GM21423 (cell line): ENCODE measurements around the gene PDZRN3.

ENCODE experiments used
- ATAC-seq: cut with Tn5 transposase; IDR thresholded peaks from one replicate; pipeline ENCODE4 v1.9.1; 2021; ENCODE audit warnings: mild to moderate bottlenecking, moderate library complexity; ENCODE audit not compliant: unreplicated experiment

Gene PDZRN3

GRCh38 chr3:73498764-73499622 lies 125.7 kb downstream of the PDZRN3 start:
- ATAC-seq: no peak

- ATAC-seq: no peak
These were observed 126.9 kb downstream of the PDZRN3 start for GRCh38 chr3:73497646-73498406.

- ATAC-seq: no peak
These were observed 131.0 kb downstream of the PDZRN3 start for GRCh38 chr3:73493543-73494308.

GRCh38 chr3:73492186-73492585 lies 132.6 kb downstream of the PDZRN3 start:
- no peak for ATAC-seq

GRCh38 chr3:73491287-73491662 lies 133.5 kb downstream of the PDZRN3 start:
- no peak for ATAC-seq

- no peak for ATAC-seq
These were observed 134.1 kb downstream of the PDZRN3 start for GRCh38 chr3:73490453-73491286.

GRCh38 chr3:73485877-73486330 lies 138.8 kb downstream of the PDZRN3 start:
- ATAC-seq: no peak

GRCh38 chr3:73484656-73485248 lies 140.0 kb downstream of the PDZRN3 start:
- peak; percentile 71 for ATAC-seq

GRCh38 chr3:73481888-73482287 lies 142.9 kb downstream of the PDZRN3 start:
- no peak for ATAC-seq

GRCh38 chr3:73480187-73480672 lies 144.5 kb downstream of the PDZRN3 start:
- ATAC-seq: no peak

- no peak for ATAC-seq
These were observed 145.4 kb downstream of the PDZRN3 start for GRCh38 chr3:73479325-73479724.

- no peak for ATAC-seq
These were observed 145.9 kb downstream of the PDZRN3 start for GRCh38 chr3:73478858-73479257.

- ATAC-seq: no peak
These were observed 149.0 kb downstream of the PDZRN3 start for GRCh38 chr3:73475717-73476116.

- no peak for ATAC-seq
These were observed 149.6 kb downstream of the PDZRN3 start for GRCh38 chr3:73475175-73475574.

GRCh38 chr3:73474619-73475018 lies 150.1 kb downstream of the PDZRN3 start:
- no peak for ATAC-seq

GRCh38 chr3:73473898-73474416 lies 150.8 kb downstream of the PDZRN3 start:
- ATAC-seq: no peak

GRCh38 chr3:73473181-73473897 lies 151.4 kb downstream of the PDZRN3 start:
- ATAC-seq: no peak

- no peak for ATAC-seq
These were observed 152.6 kb downstream of the PDZRN3 start for GRCh38 chr3:73471986-73472787.
